GM18499 (cell line): ENCODE data around the gene PPP1CA.

Source experiments
- ATAC-seq: cut with Tn5 transposase; IDR thresholded peaks from one replicate; pipeline ENCODE4 v1.9.1; 2021; ENCODE audit warnings: moderate number of reproducible peaks; ENCODE audit not compliant: insufficient read depth, unreplicated experiment

Gene PPP1CA

GRCh38 chr11:67355023-67355793, 46.5 kb downstream of the PPP1CA start:
- ATAC-seq: no peak

GRCh38 chr11:67354075-67355022, 47.3 kb downstream of the PPP1CA start:
- ATAC-seq: no peak

GRCh38 chr11:67353317-67354074, 48.2 kb downstream of the PPP1CA start, which contains the start of gene POLD4:
POLD4 (minus strand) TSS chr11:67353546; CDS start chr11:67353399, 147 bp downstream.
- ATAC-seq: peak; percentile 50

- no peak for ATAC-seq
Measured at GRCh38 chr11:67352546-67353316, 48.9 kb downstream of the PPP1CA start.

- ATAC-seq: no peak
Measured at GRCh38 chr11:67351275-67352005, 50.2 kb downstream of the PPP1CA start.

- no peak for ATAC-seq
Measured at GRCh38 chr11:67349928-67350465, 51.7 kb downstream of the PPP1CA start.

- no peak for ATAC-seq
Measured at GRCh38 chr11:67349457-67349856, 52.2 kb downstream of the PPP1CA start.

- no peak for ATAC-seq
Measured at GRCh38 chr11:67349036-67349435, 52.6 kb downstream of the PPP1CA start.
